Neuronal stem cell (in vitro differentiated cells): ENCODE measurements around the gene TMEM178A.
"Not testable (repeated sequence)": the region's sequence is repeated elsewhere in the genome, so short reads cannot be mapped to it uniquely, and the experiment has no call there.

Source experiments
- DNase-seq: peaks from one replicate; pipeline ENCODE4 v3.0.0-alpha.2; 2013; ENCODE audit warnings: low spot score
- H2AFZ ChIP-seq: one replicate; pipeline ENCODE4 v1.6.1; 2013; ENCODE audit warnings: mild to moderate bottlenecking, low read length, inconsistent platforms
- H2AK5ac ChIP-seq: 2 replicates; pipeline ENCODE4 v1.6.1; 2013; ENCODE audit warnings: low read depth, mild to moderate bottlenecking, inconsistent platforms, low read length, moderate library complexity, mixed read lengths
- H2BK120ac ChIP-seq: 2 replicates; pipeline ENCODE4 v1.6.1; 2013; ENCODE audit warnings: low read depth, mild to moderate bottlenecking, inconsistent platforms, low read length, moderate library complexity, mixed read lengths
- H2BK12ac ChIP-seq: one replicate; pipeline ENCODE4 v1.6.1; 2013; ENCODE audit warnings: low read length, inconsistent platforms
- H2BK15ac ChIP-seq: 2 replicates; pipeline ENCODE4 v1.6.1; 2013; ENCODE audit warnings: mild to moderate bottlenecking, low read length, inconsistent platforms, mixed read lengths
- H2BK5ac ChIP-seq: one replicate; pipeline ENCODE4 v1.6.1; 2013; ENCODE audit warnings: inconsistent platforms, mild to moderate bottlenecking, low read length, moderate library complexity
- H3K14ac ChIP-seq: one replicate; pipeline ENCODE4 v1.6.1; 2013; ENCODE audit warnings: low read length, inconsistent platforms
- H3K18ac ChIP-seq: 2 replicates; pipeline ENCODE4 v1.6.1; 2013; ENCODE audit warnings: low read length, inconsistent platforms
- H3K23ac ChIP-seq: 2 replicates; pipeline ENCODE4 v1.6.1; 2013; ENCODE audit warnings: low read depth, mild to moderate bottlenecking, mixed read lengths, low read length, inconsistent platforms; ENCODE audit not compliant: poor library complexity
- H3K27ac ChIP-seq: replicated peaks from 3 replicates; pipeline ENCODE4 v1.5.1; 2013; ENCODE audit warnings: low read length, inconsistent platforms
- H3K27me3 ChIP-seq, 3 experiments: 2 replicates each; pipeline ENCODE4 v1.6.1; 2013; ENCODE audit warnings: low read length in 3 of 3, mild to moderate bottlenecking in 2 of 3, inconsistent platforms in 1 of 3, low read depth in 1 of 3, mixed read lengths in 1 of 3, moderate library complexity in 1 of 3; ENCODE audit not compliant: control insufficient read depth in 3 of 3, insufficient read depth in 3 of 3
- H3K36me3 ChIP-seq, 2 donors: replicated peaks in 1 of 2; 2 replicates each; pipeline ENCODE4 v1.6.1; 2013; ENCODE audit warnings: low read length in 2 of 2; ENCODE audit not compliant: control insufficient read depth in 2 of 2, insufficient read depth in 2 of 2
- H3K4ac ChIP-seq: 2 replicates; pipeline ENCODE4 v1.6.1; 2013; ENCODE audit warnings: inconsistent platforms, mild to moderate bottlenecking, low read length, moderate library complexity
- H3K4me1 ChIP-seq, 2 donors: 1 replicate in 1 of 2; 2 replicates in 1 of 2; pipeline ENCODE4 v1.6.1; 2013; ENCODE audit warnings: low read length in 2 of 2, low read depth in 1 of 2; ENCODE audit not compliant: control insufficient read depth in 2 of 2, insufficient read depth in 1 of 2
- H3K4me2 ChIP-seq: one replicate; pipeline ENCODE4 v1.6.1; 2013; ENCODE audit warnings: mild to moderate bottlenecking, low read length, inconsistent platforms; ENCODE audit not compliant: insufficient read depth, poor library complexity, severe bottlenecking
- H3K4me3 ChIP-seq, 2 donors: 2 replicates each; pipeline ENCODE4 v1.5.1; 2013; ENCODE audit warnings: low read length in 2 of 2, mild to moderate bottlenecking in 2 of 2, inconsistent platforms in 1 of 2, moderate library complexity in 1 of 2
- H3K79me1 ChIP-seq: one replicate; pipeline ENCODE4 v1.6.1; 2013; ENCODE audit warnings: low read depth, mild to moderate bottlenecking, inconsistent platforms, low read length, moderate library complexity
- H3K9ac ChIP-seq: one replicate; pipeline ENCODE4 v1.6.1; 2013; ENCODE audit warnings: mild to moderate bottlenecking, low read depth, low read length, inconsistent platforms; ENCODE audit not compliant: poor library complexity
- H3K9me3 ChIP-seq, 2 donors: replicated peaks in 1 of 2; 2 replicates each; pipeline versions ENCODE3 to v1.6.1; 2013; ENCODE audit warnings: low read length in 2 of 2, mild to moderate bottlenecking in 2 of 2, inconsistent platforms in 1 of 2, low read depth in 1 of 2, mixed read lengths in 1 of 2, moderate library complexity in 1 of 2; ENCODE audit not compliant: control insufficient read depth in 2 of 2, insufficient read depth in 1 of 2
- H4K8ac ChIP-seq: one replicate; pipeline ENCODE4 v1.6.1; 2013; ENCODE audit warnings: low read depth, mild to moderate bottlenecking, inconsistent platforms, low read length, moderate library complexity
- H4K91ac ChIP-seq: one replicate; pipeline ENCODE4 v1.6.1; 2013; ENCODE audit warnings: low read length, low read depth, mild to moderate bottlenecking, inconsistent platforms; ENCODE audit not compliant: poor library complexity
- WGBS, 2 donors: extraction: QIAGEN DNeasy Blood & Tissue Kit; methylation state at CpG; one replicate each; pipeline ENCODE4 v1.1.7; 2013; ENCODE audit warnings: missing lambda C conversion rate in 2 of 2, mixed read lengths in 1 of 2; ENCODE audit not compliant: insufficient read length in 2 of 2, insufficient replicate concordance in 1 of 2; ENCODE audit errors: extremely low coverage in 2 of 2; 5-methylcytosine and 5-hydroxymethylcytosine counted together

Gene TMEM178A

DNA sequence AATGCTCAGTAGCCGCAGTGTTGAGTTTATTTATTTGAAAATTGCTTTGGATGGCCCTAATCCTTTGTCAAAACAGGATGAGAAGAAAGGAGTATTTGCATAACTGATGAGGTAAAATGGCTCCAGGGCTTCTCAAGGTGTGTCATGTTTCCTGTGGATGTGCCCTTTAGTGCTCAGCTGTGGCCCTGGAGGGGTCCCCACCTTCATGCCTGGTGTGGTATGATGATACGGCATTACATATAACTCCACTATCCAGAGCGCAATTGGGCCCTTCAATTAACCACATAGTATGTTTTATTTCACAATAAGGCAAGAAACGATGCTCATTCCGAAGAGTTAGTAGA lies 39.8 kb upstream of the TMEM178A start:
- H3K27ac ChIP-seq: no peak overlapping the region

DNA sequence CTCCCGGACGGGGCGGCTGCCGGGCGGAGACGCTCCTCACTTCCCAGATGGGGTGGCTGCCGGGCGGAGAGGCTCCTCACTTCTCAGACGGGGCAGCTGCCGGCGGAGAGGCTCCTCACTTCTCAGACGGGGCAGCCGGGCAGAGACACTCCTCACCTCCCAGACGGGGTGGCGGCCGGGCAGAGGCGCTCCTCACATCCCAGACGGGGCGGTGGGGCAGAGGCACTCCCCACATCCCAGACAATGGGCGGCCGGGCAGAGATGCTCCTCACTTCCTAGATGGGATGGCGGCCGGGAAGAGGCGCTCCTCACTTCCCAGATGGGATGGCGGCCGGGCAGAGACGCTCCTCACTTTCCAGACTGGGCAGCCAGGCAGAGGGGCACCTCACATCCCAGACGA lies 37.4 kb upstream of the TMEM178A start:
- H3K27me3 ChIP-seq, H2AK5ac ChIP-seq, H3K36me3 ChIP-seq, H3K4me2 ChIP-seq, H3K9me3 ChIP-seq, H3K18ac ChIP-seq, H2BK12ac ChIP-seq, H4K91ac ChIP-seq, H2BK120ac ChIP-seq, H3K79me1 ChIP-seq, H3K27ac ChIP-seq, H3K4me3 ChIP-seq, H3K23ac ChIP-seq, H3K4me1 ChIP-seq, H3K4ac ChIP-seq, H2AFZ ChIP-seq, DNase-seq, H4K8ac ChIP-seq, H3K9ac ChIP-seq, H2BK5ac ChIP-seq, H2BK15ac ChIP-seq, H3K14ac ChIP-seq: not testable (repeated sequence)
- no CpG with 5 or more reads among the region's 28 CpGs for WGBS, 2 donors

More for the DNA sequence above, 39.8 kb upstream of the TMEM178A start:
- Histone ChIP-seq H3K18ac (no peak overlapping the region), H3K4ac (no peak overlapping the region), H3K4me3 (no peak overlapping the region), H2AK5ac (no peak overlapping the region), H3K9ac (no peak overlapping the region), H4K91ac (no peak overlapping the region), H3K4me2 (no peak overlapping the region), H2BK15ac (no peak overlapping the region), H4K8ac (no peak overlapping the region), H3K23ac (no peak overlapping the region), H2BK12ac (no peak overlapping the region), H3K27me3 (no peaks in the 10 kb centered on the region), H3K79me1 (no peaks in the 10 kb centered on the region), H3K36me3 (no peaks in the 10 kb centered on the region), H2BK120ac (no peak overlapping the region), H3K4me1 (peaks cover 2% of the 10 kb centered on the region in 2 donors), H3K14ac (no peak overlapping the region), H2AFZ (peak overlapping the region; percentile 63), H2BK5ac (no peak overlapping the region), H3K9me3 (peaks cover 0 to 4% of the 10 kb centered on the region in 2 donors)
- no CpG with 5 or more reads among the region's 5 CpGs for WGBS, 2 donors
- DNase-seq: no peak

DNA sequence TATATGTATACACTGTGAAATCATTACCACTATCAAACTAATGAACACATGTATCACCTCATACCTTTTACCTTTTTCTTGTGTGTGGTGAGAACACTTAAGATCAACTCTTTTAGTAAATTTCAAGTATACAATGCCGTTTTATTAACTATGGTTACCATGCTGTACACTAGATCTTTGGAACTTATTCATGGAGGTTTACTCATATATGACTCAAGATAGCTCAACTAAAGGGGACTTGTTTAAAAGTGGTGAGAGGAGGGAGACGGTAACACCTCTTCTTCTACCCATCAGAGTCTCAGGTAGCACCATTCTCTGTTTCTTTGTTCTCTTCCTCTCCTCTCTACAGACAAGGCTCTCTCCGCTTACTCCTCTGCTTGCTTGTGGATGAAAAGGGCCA lies 36.1 kb upstream of the TMEM178A start:
- no CpG with 5 or more reads among the region's 3 CpGs for WGBS, 2 donors
- Histone ChIP-seq H3K36me3 (no peaks in the 10 kb centered on the region), H3K14ac (no peak overlapping the region), H3K79me1 (no peaks in the 10 kb centered on the region), H4K91ac (no peak overlapping the region), H3K9me3 (peaks cover 0 to 4% of the 10 kb centered on the region in 2 donors), H3K4me3 (no peak overlapping the region), H3K4ac (no peak overlapping the region), H2AFZ (no peak overlapping the region), H2BK120ac (no peak overlapping the region), H3K4me2 (no peak overlapping the region), H2BK12ac (no peak overlapping the region), H3K4me1 (peaks cover 4 to 9% of the 10 kb centered on the region in 2 donors), H3K18ac (no peak overlapping the region), H3K27me3 (no peaks in the 10 kb centered on the region), H3K9ac (no peak overlapping the region), H2BK5ac (no peak overlapping the region), H3K27ac (no peak overlapping the region), H2BK15ac (no peak overlapping the region), H3K23ac (no peak overlapping the region), H2AK5ac (no peak overlapping the region), H4K8ac (no peak overlapping the region)
- DNase-seq: no peak

DNA sequence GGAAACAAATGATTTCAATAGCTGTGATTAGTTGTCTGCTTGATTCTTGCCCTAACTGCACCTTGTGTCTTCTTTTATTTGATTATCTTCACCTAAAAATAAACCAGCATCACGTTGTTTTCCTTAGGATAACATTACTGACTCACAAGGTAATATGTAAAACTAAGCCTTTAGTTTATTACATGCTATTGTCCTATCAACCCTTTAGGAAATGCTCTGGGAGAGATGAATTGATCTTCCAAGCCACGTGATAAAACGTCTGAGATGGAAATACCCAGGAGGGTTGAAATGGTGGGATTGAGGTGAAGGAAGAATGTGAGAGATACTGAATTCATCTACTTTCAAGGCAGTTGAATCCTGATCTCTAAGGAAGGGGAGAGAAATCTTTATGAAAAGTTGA lies 34.5 kb upstream of the TMEM178A start:
- Histone ChIP-seq H3K27ac (no peak overlapping the region), H3K9me3 (peaks cover 0 to 4% of the 10 kb centered on the region in 2 donors), H2BK12ac (no peak overlapping the region), H2AK5ac (no peak overlapping the region), H3K4me3 (no peak overlapping the region), H3K23ac (no peak overlapping the region), H2BK15ac (no peak overlapping the region), H3K18ac (no peak overlapping the region), H3K9ac (no peak overlapping the region), H3K79me1 (no peaks in the 10 kb centered on the region), H2BK5ac (no peak overlapping the region), H2AFZ (no peak overlapping the region), H3K27me3 (no peaks in the 10 kb centered on the region), H3K4me1 (peaks cover 2 to 7% of the 10 kb centered on the region in 2 donors), H4K8ac (no peak overlapping the region), H2BK120ac (no peak overlapping the region), H3K14ac (no peak overlapping the region), H3K4me2 (no peak overlapping the region), H3K36me3 (no peaks in the 10 kb centered on the region), H3K4ac (no peak overlapping the region), H4K91ac (no peak overlapping the region)
- no peak for DNase-seq
- WGBS, 2 donors: no CpG with 5 or more reads among the region's 3 CpGs
